ENCODE results near the gene NBPF1.
"Not testable (repeated sequence)": the region's sequence is repeated elsewhere in the genome, so short reads cannot be mapped to it uniquely, and the experiment has no call there.

The NBPF1 gene

DNA sequence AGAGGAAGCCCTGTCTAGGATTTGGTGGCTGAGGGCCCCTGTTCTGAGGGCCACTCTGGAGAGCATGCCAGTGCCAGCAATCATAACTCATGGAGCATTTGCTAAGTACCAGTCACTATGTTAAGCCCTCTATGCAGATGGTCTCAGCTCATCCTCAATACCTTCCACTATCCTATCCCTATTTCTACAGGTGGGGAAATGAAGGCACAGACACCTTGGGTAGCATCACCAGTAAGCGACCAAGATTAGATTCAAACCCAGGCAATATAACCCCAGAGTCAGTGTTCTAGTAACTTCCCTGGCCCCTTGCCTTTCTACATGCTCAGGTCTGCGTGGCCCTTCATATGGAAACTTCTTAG lies 7.9 kb upstream of the NBPF1 start:
- TF ChIP-seq, protein P1, sequence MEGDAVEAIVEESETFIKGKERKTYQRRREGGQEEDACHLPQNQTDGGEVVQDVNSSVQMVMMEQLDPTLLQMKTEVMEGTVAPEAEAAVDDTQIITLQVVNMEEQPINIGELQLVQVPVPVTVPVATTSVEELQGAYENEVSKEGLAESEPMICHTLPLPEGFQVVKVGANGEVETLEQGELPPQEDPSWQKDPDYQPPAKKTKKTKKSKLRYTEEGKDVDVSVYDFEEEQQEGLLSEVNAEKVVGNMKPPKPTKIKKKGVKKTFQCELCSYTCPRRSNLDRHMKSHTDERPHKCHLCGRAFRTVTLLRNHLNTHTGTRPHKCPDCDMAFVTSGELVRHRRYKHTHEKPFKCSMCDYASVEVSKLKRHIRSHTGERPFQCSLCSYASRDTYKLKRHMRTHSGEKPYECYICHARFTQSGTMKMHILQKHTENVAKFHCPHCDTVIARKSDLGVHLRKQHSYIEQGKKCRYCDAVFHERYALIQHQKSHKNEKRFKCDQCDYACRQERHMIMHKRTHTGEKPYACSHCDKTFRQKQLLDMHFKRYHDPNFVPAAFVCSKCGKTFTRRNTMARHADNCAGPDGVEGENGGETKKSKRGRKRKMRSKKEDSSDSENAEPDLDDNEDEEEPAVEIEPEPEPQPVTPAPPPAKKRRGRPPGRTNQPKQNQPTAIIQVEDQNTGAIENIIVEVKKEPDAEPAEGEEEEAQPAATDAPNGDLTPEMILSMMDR (IDR thresholded peaks at IDR 0.05; ENCODE audit: low read length, missing control alignments): no peak
- no peak for DNase-seq (ENCODE audit: low read depth)
- no peak overlapping the region for H3K4me3 ChIP-seq (replicated peaks; ENCODE audit: low read depth, low read length)

DNA sequence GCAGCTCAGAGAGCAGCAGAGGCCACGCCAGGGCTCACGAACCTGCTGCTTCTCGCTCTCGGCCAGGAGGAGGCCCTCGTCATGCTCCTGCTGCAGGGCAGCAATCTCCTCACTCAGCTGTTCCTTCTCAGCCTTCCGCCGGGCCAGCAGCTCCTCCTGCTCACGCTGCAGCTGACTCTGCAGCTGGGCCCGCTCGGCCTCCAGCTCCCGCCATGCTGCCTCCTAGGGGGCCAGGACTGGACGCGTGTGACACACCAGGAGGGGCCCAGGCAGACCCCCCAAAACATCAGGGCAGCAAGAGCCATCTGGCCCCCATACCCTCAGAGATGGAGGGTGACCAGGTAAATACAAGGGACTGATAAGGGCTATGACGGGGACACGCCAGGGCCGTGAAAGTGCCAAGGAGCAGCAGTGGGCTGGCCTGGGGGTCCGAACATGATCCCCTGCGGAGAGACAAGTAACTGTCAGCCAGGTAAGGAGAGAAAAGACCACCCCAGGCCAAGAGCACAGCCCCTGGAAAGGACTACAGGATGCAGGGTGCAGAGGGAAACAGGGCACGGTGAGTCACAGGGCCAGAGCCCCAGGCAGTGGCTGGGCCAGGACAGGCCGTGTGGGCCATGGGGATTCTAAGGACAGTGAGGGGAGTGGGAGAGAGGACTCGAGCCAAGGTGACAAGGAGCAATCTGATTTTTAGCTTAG lies 6.6 kb upstream of the NBPF1 start:
- not testable (repeated sequence) for H3K4me3 ChIP-seq (replicated peaks; ENCODE audit: low read depth, low read length); DNase-seq (ENCODE audit: low read depth)

DNA sequence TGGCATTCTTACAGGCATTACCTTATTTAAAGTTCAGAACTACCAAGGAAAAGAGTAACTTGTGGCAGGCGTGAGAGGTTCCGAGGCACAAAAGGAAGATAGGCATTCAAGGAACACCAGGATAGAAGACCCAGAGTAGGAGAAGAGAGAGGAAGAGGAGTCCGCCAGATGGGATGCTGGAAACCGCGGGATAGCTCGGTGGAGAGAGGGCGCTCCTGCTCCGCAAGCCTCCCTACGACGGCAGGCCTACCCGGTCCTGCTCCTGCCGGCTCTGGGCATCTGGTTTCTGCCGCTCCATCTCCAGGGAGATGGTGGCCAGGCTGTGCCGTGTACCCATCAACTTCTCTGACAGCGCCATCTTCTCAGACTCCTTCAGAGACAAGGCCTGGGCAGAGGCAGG lies 5.4 kb upstream of the NBPF1 start:
- DNase-seq (ENCODE audit: low read depth): no peak
- no peak overlapping the region for H3K4me3 ChIP-seq (replicated peaks; ENCODE audit: low read depth, low read length)
- TF ChIP-seq, protein P1 (IDR thresholded peaks at IDR 0.05; ENCODE audit: low read length, missing control alignments): no peak

DNA sequence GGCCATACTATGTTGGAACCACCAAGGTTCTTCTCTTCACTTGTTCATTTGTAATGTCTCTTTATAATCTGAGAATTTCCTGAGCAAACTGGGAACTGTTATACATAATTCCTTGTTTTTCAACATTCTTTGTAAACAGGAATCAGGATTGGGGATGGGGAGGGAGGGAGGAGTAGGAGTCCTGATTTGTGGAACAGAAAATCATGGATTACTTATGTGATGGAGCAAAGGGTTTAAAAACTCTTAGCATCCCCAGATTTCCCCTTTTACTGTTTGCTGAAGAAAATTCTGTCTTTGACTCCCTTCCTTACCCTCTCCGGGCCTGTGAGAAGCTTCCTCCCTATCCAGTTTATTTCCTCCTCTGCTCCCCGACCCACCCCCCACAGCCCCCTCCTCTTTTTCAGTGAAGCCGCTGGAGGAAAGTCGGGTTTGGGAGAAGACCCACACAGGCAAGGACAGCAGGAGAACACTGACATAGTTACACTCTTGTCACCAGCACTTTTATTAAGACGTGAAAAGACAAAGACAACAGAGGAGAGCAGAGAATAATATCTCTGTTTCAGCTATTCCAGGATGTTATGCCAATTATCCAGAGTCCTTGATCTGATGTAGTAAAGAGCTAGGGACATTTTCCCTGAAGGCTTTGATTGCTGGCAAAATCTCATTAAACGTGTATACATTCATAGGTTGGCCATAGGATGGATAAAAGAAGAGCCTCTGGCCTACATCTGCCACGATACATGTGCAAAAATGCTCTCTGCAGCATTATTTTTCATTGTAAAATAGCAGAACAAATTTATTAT lies 4.6 kb upstream of the NBPF1 start:
- DNase-seq (ENCODE audit: low read depth): no peak
- TF ChIP-seq, protein P1 (IDR thresholded peaks at IDR 0.05; ENCODE audit: low read length, missing control alignments): no peak
- no peak overlapping the region for H3K4me3 ChIP-seq (replicated peaks; ENCODE audit: low read depth, low read length)

DNA sequence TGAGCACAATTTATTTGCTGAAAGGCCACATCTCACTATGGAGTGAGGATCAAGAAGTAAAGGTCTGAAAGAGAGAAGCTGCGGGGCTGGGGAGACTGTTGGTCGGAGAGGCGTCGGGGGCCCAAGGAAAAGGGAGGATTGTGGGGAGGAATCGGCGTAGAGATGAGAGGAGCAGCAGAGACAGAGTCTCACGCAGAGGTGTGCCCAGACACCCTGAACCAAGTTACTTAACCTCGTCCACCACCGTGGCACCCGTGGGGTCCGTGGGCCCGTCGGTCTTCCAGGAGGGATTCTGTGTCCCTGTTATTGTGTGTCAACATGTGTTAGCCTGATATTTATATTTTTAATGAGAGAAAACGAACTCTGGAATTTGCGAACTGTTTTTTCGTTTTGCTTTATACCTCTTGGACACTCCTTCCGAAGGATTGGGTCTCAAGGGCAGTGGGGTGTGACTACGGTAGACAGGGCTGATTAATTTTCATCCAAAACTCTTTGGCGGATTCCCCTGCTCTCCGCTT lies 3.8 kb upstream of the NBPF1 start:
- no peak for DNase-seq (ENCODE audit: low read depth)
- TF ChIP-seq, protein P1 (IDR thresholded peaks at IDR 0.05; ENCODE audit: low read length, missing control alignments): no peak
- H3K4me3 ChIP-seq (replicated peaks; ENCODE audit: low read depth, low read length): no peak overlapping the region

DNA sequence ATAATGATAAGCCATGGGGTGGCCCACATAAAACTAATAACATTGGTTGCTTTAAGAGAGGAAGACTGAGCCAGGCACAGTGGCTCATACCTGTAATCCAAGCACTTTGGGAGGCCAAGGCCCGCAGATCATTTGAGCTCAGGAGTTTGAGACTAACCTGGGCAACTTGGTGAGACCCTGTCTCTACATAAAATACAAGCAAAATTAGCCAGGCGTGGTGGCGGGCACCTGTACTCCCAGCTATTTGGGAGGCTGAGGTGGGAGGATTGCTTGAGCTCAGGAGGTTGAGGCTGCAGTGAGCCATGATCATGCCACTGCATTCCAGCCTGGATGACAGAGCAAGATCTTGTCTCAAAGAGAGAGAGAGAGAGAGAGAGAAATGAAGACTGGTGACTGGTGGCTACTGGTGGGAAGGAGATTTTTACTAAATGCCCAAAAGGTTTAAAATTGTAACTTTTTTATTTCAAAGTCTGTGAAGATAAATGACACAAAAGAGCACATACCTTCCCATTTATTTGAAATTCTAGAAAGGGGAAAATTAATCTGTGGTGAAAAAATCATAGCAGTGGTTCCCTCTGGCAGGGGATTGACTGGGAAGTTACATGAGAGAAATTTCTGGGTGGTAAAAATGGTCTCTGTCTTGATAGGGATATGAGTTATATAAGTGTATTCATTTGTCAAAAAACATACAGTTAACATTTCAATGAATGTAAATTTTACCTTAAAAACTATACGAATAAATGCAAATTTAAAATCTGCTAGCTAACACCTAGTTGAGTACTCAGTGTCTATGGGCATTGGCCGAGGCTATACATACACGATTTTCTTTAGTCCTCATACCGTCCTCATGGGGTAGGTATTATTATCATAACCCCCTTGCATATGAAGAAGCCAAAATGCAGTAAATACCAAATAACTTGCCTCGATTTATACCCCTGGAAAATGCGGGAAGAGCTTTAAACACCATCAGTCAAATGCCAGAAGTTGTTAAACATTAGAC lies 2.2 kb upstream of the NBPF1 start:
- no peak overlapping the region for H3K4me3 ChIP-seq (replicated peaks; ENCODE audit: low read depth, low read length)
- TF ChIP-seq, protein P1 (IDR thresholded peaks at IDR 0.05; ENCODE audit: low read length, missing control alignments): no peak
- DNase-seq (ENCODE audit: low read depth): no peak
